Neural cell (in vitro differentiated cells): Measurements from ENCODE around the gene CD226. TPM values are rescaled to one million over a fixed set of nuclear protein-coding genes. Genes with fewer than 3 reads are reported as not detected.

Experiments
- H2AFZ ChIP-seq: fragments of 200-600, 300-800 bp; sonication (generic), shearing (Covaris generic); 2 replicates; pipeline ENCODE4 v1.6.0; 2014; ENCODE audit warnings: low read depth, mild to moderate bottlenecking, antibody characterized with exemption, low read length, moderate library complexity
- H3F3A ChIP-seq: fragments of 200-600 bp; shearing (Covaris generic); 2 replicates; pipeline ENCODE4 v1.6.1; 2016; ENCODE audit warnings: mild to moderate bottlenecking, moderate library complexity, mixed read lengths, antibody characterized with exemption, low read length; ENCODE audit not compliant: insufficient read depth, poor library complexity, severe bottlenecking
- H3K27ac ChIP-seq: fragments of 200-600, 300-800 bp; sonication (generic), shearing (Covaris generic); 2 replicates; pipeline ENCODE4 v1.5.1; 2014; ENCODE audit warnings: mild to moderate bottlenecking, low read length, moderate library complexity
- H3K27me3 ChIP-seq: fragments of 300-800, 200-600 bp; sonication (generic), shearing (Covaris generic); 2 replicates; pipeline ENCODE4 v1.6.0; 2014; ENCODE audit warnings: mild to moderate bottlenecking, low read depth, low read length, moderate library complexity; ENCODE audit not compliant: insufficient read depth
- H3K36me3 ChIP-seq: fragments of 300-800, 200-600 bp; sonication (generic), shearing (Covaris generic); 2 replicates; pipeline ENCODE4 v1.5.1; 2014; ENCODE audit warnings: mild to moderate bottlenecking, antibody characterized with exemption, low read length, moderate library complexity; ENCODE audit not compliant: insufficient read depth
- H3K4me2 ChIP-seq: fragments of 300-800, 200-600 bp; sonication (generic), shearing (Covaris generic); 2 replicates; pipeline ENCODE4 v1.6.0; 2014; ENCODE audit warnings: mild to moderate bottlenecking, low read length
- H3K4me3 ChIP-seq: fragments of 300-800, 200-600 bp; sonication (generic), shearing (Covaris generic); 2 replicates; pipeline ENCODE4 v1.5.1; 2014; ENCODE audit warnings: mild to moderate bottlenecking, low read length, moderate library complexity
- H3K79me2 ChIP-seq: fragments of 200-600 bp; shearing (Covaris generic); replicated peaks from 2 replicates; pipeline ENCODE4 v1.6.0; 2014; ENCODE audit warnings: mild to moderate bottlenecking, low read length, moderate library complexity; ENCODE audit not compliant: insufficient read depth
- H3K9ac ChIP-seq: fragments of 300-800, 200-600 bp; sonication (generic), shearing (Covaris generic); 2 replicates; pipeline ENCODE4 v1.6.1; 2016; ENCODE audit warnings: mild to moderate bottlenecking, low read length, mixed read lengths
- H3K9me2 ChIP-seq: fragments of 200-600 bp; shearing (Covaris generic); 2 replicates; pipeline ENCODE4 v1.6.1; 2016; ENCODE audit warnings: mild to moderate bottlenecking, low read length, mixed read lengths; ENCODE audit not compliant: insufficient read depth
- H3K9me3 ChIP-seq: fragments of 200-600, 300-800 bp; sonication (generic), shearing (Covaris generic); 2 replicates; pipeline ENCODE4 v1.6.1; 2016; ENCODE audit warnings: mild to moderate bottlenecking, mixed run types, low read length, moderate library complexity, mixed read lengths
- H4K20me1 ChIP-seq: fragments of 200-600 bp; shearing (Covaris generic); 2 replicates; pipeline ENCODE4 v1.6.1; 2016; ENCODE audit warnings: mild to moderate bottlenecking, mixed run types; ENCODE audit not compliant: insufficient read depth
- EP300 ChIP-seq: fragments of 450-650 bp; conservative IDR thresholded peaks from 2 replicates; pipeline ENCODE4 v1.6.1; 2014; ENCODE audit warnings: antibody characterized with exemption, mild to moderate bottlenecking, moderate library complexity; ENCODE audit not compliant: poor library complexity, severe bottlenecking
- EZH2 ChIP-seq: fragments of 200-600, 300-800 bp; shearing (Covaris generic), sonication (generic); IDR thresholded peaks from 2 replicates; pipeline ENCODE4 v1.6.1; 2014; ENCODE audit warnings: antibody characterized with exemption, low read length, borderline replicate concordance, mild to moderate bottlenecking; ENCODE audit not compliant: insufficient read depth, poor library complexity, severe bottlenecking
- MXI1 ChIP-seq: fragments of 450-650 bp; conservative IDR thresholded peaks from 2 replicates; pipeline ENCODE4 v1.6.1; 2014; ENCODE audit warnings: antibody characterized with exemption, mild to moderate bottlenecking; ENCODE audit not compliant: poor library complexity, severe bottlenecking
- POLR2AphosphoS5 ChIP-seq: IDR thresholded peaks from 2 replicates; pipeline ENCODE4 v1.6.1; 2012
- RAD21 ChIP-seq: fragments of 450-650 bp; conservative IDR thresholded peaks from 2 replicates; pipeline ENCODE4 v1.6.1; 2014; ENCODE audit warnings: antibody characterized with exemption, mild to moderate bottlenecking, moderate library complexity
- SMC3 ChIP-seq: fragments of 450-650 bp; conservative IDR thresholded peaks from 2 replicates; pipeline ENCODE4 v1.6.1; 2014; ENCODE audit warnings: antibody characterized with exemption, mild to moderate bottlenecking, moderate library complexity; ENCODE audit not compliant: poor library complexity
- TAF1 ChIP-seq: IDR thresholded peaks from 2 replicates; pipeline ENCODE4 v1.6.1; 2012; ENCODE audit warnings: low read depth
- polyA plus RNA-seq: library from polyadenylated mRNA; depleted of rRNA; stranded (reverse); fragments of >200 nt; gene quantifications from 2 replicates; pipeline ENCODE4 v1.2.3, GENCODE V29; 2014
- TF ChIP-seq, protein P1 (sequence below): fragments of 450-650 bp; IDR thresholded peaks from 2 replicates; pipeline ENCODE4 v1.5.1; 2014; ENCODE audit warnings: antibody characterized with exemption, mild to moderate bottlenecking, moderate library complexity; ENCODE audit not compliant: poor library complexity, severe bottlenecking
- TF ChIP-seq, protein P2 (sequence below): IDR thresholded peaks from 2 replicates; pipeline ENCODE4 v1.6.1; 2012; ENCODE audit warnings: borderline replicate concordance

The CD226 gene
- polyA plus RNA-seq, 1 donor from 2014 or later, result 0.11 TPM

DNA sequence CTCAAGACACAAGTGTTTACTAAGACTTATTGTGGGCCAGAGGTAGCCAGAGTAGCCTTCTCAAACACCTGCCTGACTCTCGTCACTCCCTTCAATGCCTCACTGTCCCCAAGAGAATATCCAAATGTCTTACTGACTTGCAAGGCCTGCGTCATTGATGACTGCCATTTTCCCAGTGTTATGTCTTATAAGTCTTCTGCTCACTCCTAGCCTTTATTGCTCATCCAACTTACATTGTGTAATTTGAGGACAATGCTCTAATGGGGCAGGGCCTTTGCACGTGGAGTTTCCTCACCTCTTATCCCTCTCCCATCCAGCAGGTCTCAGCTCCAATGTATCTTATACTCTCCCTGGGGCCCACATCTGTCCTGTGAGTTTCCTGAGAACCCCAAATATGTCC lies 10.1 kb upstream of the CD226 start:
- Histone ChIP-seq H2AFZ (no peak overlapping the region), H3K27me3 (no peaks in the 10 kb centered on the region), H3K9me3 (no peaks in the 10 kb centered on the region), H3K79me2 (no peaks in the 10 kb centered on the region), H3K9me2 (no peaks in the 10 kb centered on the region), H3K36me3 (no peaks in the 10 kb centered on the region), H3K9ac (no peak overlapping the region), H3K4me3 (no peak overlapping the region), H3K27ac (no peak overlapping the region), H4K20me1 (no peaks in the 10 kb centered on the region), H3K4me2 (no peak overlapping the region), H3F3A (no peaks in the 10 kb centered on the region)
- TF ChIP-seq SMC3 (no peak), MXI1 (no peak), RAD21 (no peak), EP300 (no peak), TAF1 (no peak), POLR2AphosphoS5 (no peak)
- TF ChIP-seq, protein P1, sequence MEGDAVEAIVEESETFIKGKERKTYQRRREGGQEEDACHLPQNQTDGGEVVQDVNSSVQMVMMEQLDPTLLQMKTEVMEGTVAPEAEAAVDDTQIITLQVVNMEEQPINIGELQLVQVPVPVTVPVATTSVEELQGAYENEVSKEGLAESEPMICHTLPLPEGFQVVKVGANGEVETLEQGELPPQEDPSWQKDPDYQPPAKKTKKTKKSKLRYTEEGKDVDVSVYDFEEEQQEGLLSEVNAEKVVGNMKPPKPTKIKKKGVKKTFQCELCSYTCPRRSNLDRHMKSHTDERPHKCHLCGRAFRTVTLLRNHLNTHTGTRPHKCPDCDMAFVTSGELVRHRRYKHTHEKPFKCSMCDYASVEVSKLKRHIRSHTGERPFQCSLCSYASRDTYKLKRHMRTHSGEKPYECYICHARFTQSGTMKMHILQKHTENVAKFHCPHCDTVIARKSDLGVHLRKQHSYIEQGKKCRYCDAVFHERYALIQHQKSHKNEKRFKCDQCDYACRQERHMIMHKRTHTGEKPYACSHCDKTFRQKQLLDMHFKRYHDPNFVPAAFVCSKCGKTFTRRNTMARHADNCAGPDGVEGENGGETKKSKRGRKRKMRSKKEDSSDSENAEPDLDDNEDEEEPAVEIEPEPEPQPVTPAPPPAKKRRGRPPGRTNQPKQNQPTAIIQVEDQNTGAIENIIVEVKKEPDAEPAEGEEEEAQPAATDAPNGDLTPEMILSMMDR, result no peak

- TF ChIP-seq POLR2AphosphoS5 (no peak), EZH2 (no peak), MXI1 (no peak), TAF1 (no peak), EP300 (no peak), RAD21 (no peak), SMC3 (no peak)
- TF ChIP-seq, protein P1, result no peak
- TF ChIP-seq, protein P2, sequence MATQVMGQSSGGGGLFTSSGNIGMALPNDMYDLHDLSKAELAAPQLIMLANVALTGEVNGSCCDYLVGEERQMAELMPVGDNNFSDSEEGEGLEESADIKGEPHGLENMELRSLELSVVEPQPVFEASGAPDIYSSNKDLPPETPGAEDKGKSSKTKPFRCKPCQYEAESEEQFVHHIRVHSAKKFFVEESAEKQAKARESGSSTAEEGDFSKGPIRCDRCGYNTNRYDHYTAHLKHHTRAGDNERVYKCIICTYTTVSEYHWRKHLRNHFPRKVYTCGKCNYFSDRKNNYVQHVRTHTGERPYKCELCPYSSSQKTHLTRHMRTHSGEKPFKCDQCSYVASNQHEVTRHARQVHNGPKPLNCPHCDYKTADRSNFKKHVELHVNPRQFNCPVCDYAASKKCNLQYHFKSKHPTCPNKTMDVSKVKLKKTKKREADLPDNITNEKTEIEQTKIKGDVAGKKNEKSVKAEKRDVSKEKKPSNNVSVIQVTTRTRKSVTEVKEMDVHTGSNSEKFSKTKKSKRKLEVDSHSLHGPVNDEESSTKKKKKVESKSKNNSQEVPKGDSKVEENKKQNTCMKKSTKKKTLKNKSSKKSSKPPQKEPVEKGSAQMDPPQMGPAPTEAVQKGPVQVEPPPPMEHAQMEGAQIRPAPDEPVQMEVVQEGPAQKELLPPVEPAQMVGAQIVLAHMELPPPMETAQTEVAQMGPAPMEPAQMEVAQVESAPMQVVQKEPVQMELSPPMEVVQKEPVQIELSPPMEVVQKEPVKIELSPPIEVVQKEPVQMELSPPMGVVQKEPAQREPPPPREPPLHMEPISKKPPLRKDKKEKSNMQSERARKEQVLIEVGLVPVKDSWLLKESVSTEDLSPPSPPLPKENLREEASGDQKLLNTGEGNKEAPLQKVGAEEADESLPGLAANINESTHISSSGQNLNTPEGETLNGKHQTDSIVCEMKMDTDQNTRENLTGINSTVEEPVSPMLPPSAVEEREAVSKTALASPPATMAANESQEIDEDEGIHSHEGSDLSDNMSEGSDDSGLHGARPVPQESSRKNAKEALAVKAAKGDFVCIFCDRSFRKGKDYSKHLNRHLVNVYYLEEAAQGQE, result no peak
- Histone ChIP-seq H3K4me2 (no peak overlapping the region), H3K9ac (no peak overlapping the region), H4K20me1 (no peaks in the 10 kb centered on the region), H3K36me3 (no peaks in the 10 kb centered on the region), H3K27me3 (no peaks in the 10 kb centered on the region), H3K9me3 (no peaks in the 10 kb centered on the region), H3K9me2 (no peaks in the 10 kb centered on the region), H3F3A (no peaks in the 10 kb centered on the region), H3K79me2 (no peaks in the 10 kb centered on the region), H2AFZ (no peak overlapping the region), H3K4me3 (no peak overlapping the region), H3K27ac (no peak overlapping the region)
Observed at GRCh38 chr18:69956665-69957620, 9.3 kb upstream of the CD226 start.
